Spleen (tissue), 7 donors: ENCODE results near the gene INSIG2.

ENCODE experiments used
- POLR2AphosphoS5 ChIP-seq, 3 donors: sonication (generic); formaldehyde crosslinking; IDR thresholded peaks; one replicate each; pipeline ENCODE4 v1.5.1; 2017; ENCODE audit warnings: antibody characterized with exemption in 3 of 3
- TF ChIP-seq, protein P1 (sequence below), 11 experiments: fragments of 200-600 bp in 7 of 11; fragments of 450-650 bp in 4 of 11; sonication (generic) in 4 of 11; IDR thresholded peaks in 8 of 11; conservative IDR thresholded peaks in 3 of 11; 1 replicate in 7 of 11; 2 replicates in 4 of 11; pipeline versions ENCODE4 v1.4.0 to v1.8.0; 2016 to 2021; ENCODE audit warnings: antibody characterized with exemption in 11 of 11, inconsistent platforms in 4 of 11, mild to moderate bottlenecking in 1 of 11
- donor health status: DM: no; HTN: no; CAD: no; lungs with moderate emphysema.
- donor health status: DM: no; HTN: no; CAD: no.
- donor health status: DM: no; HTN: no; CAD: no.

DNA sequence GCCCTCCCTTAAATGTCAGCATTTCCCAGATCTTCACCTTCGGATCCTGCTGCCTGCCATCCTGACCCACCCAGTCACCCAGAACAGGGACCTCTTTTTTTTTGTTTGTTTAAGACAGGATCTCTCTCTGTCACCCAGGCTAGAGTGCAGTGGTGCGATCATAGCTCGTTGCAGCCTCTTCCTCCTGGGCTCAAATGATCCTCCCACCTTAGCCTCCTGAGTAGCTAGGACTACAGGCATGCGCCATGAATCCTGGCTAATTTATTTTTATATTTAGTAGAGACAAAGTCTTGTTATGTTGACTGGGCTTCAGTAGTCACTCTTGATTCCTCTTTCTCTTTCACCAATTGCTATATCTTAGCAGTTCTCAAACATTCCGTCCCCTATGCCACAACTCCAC is 39.0 kb downstream of the INSIG2 start:
- TF ChIP-seq, protein P1, sequence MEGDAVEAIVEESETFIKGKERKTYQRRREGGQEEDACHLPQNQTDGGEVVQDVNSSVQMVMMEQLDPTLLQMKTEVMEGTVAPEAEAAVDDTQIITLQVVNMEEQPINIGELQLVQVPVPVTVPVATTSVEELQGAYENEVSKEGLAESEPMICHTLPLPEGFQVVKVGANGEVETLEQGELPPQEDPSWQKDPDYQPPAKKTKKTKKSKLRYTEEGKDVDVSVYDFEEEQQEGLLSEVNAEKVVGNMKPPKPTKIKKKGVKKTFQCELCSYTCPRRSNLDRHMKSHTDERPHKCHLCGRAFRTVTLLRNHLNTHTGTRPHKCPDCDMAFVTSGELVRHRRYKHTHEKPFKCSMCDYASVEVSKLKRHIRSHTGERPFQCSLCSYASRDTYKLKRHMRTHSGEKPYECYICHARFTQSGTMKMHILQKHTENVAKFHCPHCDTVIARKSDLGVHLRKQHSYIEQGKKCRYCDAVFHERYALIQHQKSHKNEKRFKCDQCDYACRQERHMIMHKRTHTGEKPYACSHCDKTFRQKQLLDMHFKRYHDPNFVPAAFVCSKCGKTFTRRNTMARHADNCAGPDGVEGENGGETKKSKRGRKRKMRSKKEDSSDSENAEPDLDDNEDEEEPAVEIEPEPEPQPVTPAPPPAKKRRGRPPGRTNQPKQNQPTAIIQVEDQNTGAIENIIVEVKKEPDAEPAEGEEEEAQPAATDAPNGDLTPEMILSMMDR (IDR thresholded peaks at IDR 0.05 in 8 of 11, conservative IDR thresholded peaks at IDR 0.05 in 3 of 11) = no peak
- TF ChIP-seq POLR2AphosphoS5 (IDR thresholded peaks at IDR 0.05) = no peak
